Parathyroid adenoma (tissue), 2 donors: Measurements from ENCODE around the gene RASA1.

ENCODE experiments used
- H2AFZ ChIP-seq: fragments of 300-600 bp; sonication (generic); one replicate; pipeline ENCODE4 v1.7.0; 2017; ENCODE audit warnings: antibody characterized with exemption, mild to moderate bottlenecking
- H3K27ac ChIP-seq: fragments of 300-600 bp; sonication (generic); one replicate; pipeline ENCODE4 v1.7.0; 2017
- H3K27me3 ChIP-seq: fragments of 300-600 bp; sonication (generic); one replicate; pipeline ENCODE4 v1.7.0; 2017; ENCODE audit warnings: low read length; ENCODE audit not compliant: control insufficient read depth, insufficient read depth
- H3K36me3 ChIP-seq: fragments of 300-600 bp; sonication (generic); one replicate; pipeline ENCODE4 v1.7.0; 2017; ENCODE audit warnings: low read length; ENCODE audit not compliant: control insufficient read depth, insufficient read depth
- H3K4me1 ChIP-seq: fragments of 300-600 bp; sonication (generic); one replicate; pipeline ENCODE4 v1.7.0; 2017; ENCODE audit warnings: control low read depth
- H3K4me2 ChIP-seq: fragments of 300-600 bp; sonication (generic); one replicate; pipeline ENCODE4 v1.7.0; 2017; ENCODE audit warnings: low read length
- H3K4me3 ChIP-seq: fragments of 300-600 bp; sonication (generic); one replicate; pipeline ENCODE4 v1.7.0; 2017; ENCODE audit warnings: low read depth, low read length
- H3K79me2 ChIP-seq: fragments of 300-600 bp; sonication (generic); one replicate; pipeline ENCODE4 v1.7.0; 2017; ENCODE audit warnings: control low read depth
- H3K9ac ChIP-seq: fragments of 300-600 bp; sonication (generic); one replicate; pipeline ENCODE4 v1.7.0; 2017; ENCODE audit warnings: mild to moderate bottlenecking
- H3K9me3 ChIP-seq: fragments of 300-600 bp; sonication (generic); one replicate; pipeline ENCODE4 v1.7.0; 2017; ENCODE audit warnings: low read length; ENCODE audit not compliant: control insufficient read depth
- CTCF ChIP-seq: fragments of 300-600 bp; sonication (generic); IDR thresholded peaks from one replicate; pipeline ENCODE4 v1.7.0; 2017; ENCODE audit warnings: antibody characterized with exemption, mild to moderate bottlenecking
- donor health status: primary hyperparathyroidism.

Gene RASA1

DNA sequence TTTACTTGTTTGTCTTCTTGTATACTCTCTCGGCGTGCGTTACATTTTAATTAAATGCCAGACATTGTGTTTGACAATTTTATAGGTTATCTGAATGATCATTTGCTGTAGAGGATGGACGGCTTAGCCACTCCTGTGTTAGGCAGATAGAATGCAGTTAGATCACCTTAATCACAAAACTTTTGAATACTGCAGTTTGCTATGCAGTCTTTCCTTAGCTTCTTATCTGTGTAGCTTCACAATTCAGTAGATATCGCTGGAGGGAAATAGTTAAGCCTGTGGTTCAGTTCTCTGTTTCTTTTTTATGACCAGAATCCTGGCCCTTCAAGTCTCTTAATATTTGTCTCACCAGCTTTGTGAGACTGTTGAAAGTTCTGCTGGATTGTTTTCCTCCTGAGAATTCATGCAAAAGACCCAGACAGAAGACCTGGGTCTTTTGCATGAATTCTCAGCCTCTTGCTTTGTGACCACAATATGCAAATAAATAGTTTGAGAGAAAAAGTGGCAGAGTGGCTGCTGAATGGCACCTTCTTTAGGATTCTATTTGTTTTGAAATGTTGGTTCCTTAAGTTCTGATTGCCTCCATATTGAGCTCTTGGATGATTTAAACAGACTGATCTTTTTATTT lies 40.2 kb downstream of the RASA1 start:
- Histone ChIP-seq H2AFZ (no peak overlapping the region), H3K79me2 (peaks cover 36% of the 10 kb centered on the region), H3K4me2 (no peak overlapping the region), H3K4me1 (no peaks in the 10 kb centered on the region), H3K36me3 (no peaks in the 10 kb centered on the region), H3K4me3 (no peak overlapping the region), H3K9ac (no peak overlapping the region), H3K27me3 (no peaks in the 10 kb centered on the region), H3K27ac (no peak overlapping the region), H3K9me3 (no peaks in the 10 kb centered on the region)
- TF ChIP-seq CTCF, result no peak

GRCh38 chr5:87311405-87312279 lies 44.0 kb downstream of the RASA1 start:
- Histone ChIP-seq H3K4me2 (no peak overlapping the region), H3K79me2 (peaks cover 37% of the 10 kb centered on the region), H2AFZ (no peak overlapping the region), H3K4me1 (no peaks in the 10 kb centered on the region), H3K9me3 (no peaks in the 10 kb centered on the region), H3K9ac (no peak overlapping the region), H3K27ac (no peak overlapping the region), H3K4me3 (no peak overlapping the region), H3K27me3 (no peaks in the 10 kb centered on the region), H3K36me3 (no peaks in the 10 kb centered on the region)
- no peak for TF ChIP-seq CTCF

DNA sequence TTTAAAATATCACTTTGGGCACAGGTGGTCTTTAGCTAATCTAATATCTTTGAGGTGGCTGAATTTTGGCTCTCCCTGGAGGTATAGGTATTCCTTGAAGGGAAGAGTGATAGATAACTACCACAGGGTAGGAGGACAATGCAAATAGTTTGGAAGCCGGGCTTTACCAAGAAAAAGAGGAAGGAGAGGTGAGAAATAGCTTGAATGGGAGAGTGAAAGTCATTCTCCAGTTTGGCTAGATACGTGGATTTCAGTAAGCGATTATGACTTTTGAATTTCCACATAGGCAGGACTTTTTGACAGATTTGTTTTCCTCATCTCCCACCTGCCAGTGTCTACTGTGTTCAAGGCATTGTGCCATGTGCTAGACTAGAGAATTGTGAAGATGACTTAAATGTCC lies 45.5 kb downstream of the RASA1 start:
- H3K27ac ChIP-seq, result no peak overlapping the region
- H3K9ac ChIP-seq, result no peak overlapping the region
- H2AFZ ChIP-seq, result no peak overlapping the region
- no peak overlapping the region for H3K4me2 ChIP-seq
- H3K9me3 ChIP-seq, result no peaks in the 10 kb centered on the region
- TF ChIP-seq CTCF, result no peak
- H3K27me3 ChIP-seq, result no peaks in the 10 kb centered on the region
- H3K4me3 ChIP-seq, result no peak overlapping the region
- no peaks in the 10 kb centered on the region for H3K4me1 ChIP-seq
- no peaks in the 10 kb centered on the region for H3K36me3 ChIP-seq
- H3K79me2 ChIP-seq, result peaks cover 37% of the 10 kb centered on the region

DNA sequence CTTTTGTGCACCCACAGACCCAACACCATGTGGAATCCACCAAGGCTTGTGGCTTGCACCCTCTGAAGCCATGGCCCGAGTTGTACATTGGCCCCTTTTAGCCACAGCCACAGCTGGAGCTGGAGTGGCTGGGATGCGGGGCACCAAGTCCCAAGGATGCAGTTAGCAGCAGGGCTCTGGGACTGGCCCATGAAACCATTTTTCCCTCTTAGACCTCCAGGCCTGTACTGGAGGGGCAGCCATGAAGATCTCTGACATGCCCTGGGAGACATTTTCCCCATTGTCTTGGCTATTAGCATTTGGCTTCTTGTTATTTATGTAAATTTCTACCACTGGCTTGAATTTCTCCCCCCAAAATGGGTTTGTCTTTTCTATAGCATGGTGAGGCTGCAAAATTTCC lies 51.8 kb downstream of the RASA1 start:
- TF ChIP-seq CTCF, result no peak
- no peak overlapping the region for H3K9ac ChIP-seq
- H2AFZ ChIP-seq, result no peak overlapping the region
- no peak overlapping the region for H3K27ac ChIP-seq
- no peak overlapping the region for H3K4me2 ChIP-seq
- no peaks in the 10 kb centered on the region for H3K4me1 ChIP-seq
- peaks cover 49% of the 10 kb centered on the region for H3K79me2 ChIP-seq
- no peaks in the 10 kb centered on the region for H3K9me3 ChIP-seq
- no peaks in the 10 kb centered on the region for H3K27me3 ChIP-seq
- H3K4me3 ChIP-seq, result no peak overlapping the region
- H3K36me3 ChIP-seq, result no peaks in the 10 kb centered on the region
